Measurements from ENCODE around the gene SPATA33. TPM values are rescaled to one million over a fixed set of nuclear protein-coding genes. Genes with fewer than 3 reads are reported as not detected.

SPATA33 gene
- polyA plus RNA-seq, 2 of the 4 experiments (the other 2 are of a cell fraction), result 6.1 to 12.1 TPM

- FAIRE-seq (no peak), ATAC-seq (no peak), DNase-seq (ENCODE audit: low read depth in 1 of 2, low spot score in 1 of 2) (no peak)
- no peaks in the 10 kb centered on the region for H3K9me3 ChIP-seq
- no peak overlapping the region for H3K4me3 ChIP-seq
- TF ChIP-seq CHD4 (IDR thresholded peaks at IDR 0.05; ENCODE audit: borderline replicate concordance), result no peak
- no peak for TF ChIP-seq FOXS1 (CRISPR knock-in tag; IDR thresholded peaks at IDR 0.05)
- no peak for TF ChIP-seq GATA3 (IDR thresholded peaks at IDR 0.05; ENCODE audit: borderline replicate concordance)
- H3K4me2 ChIP-seq, result no peak overlapping the region
- POLR2A ChIA-PET, result no interaction called here
- CTCF ChIA-PET, result interaction anchor here (0.6 to 5.9 kb wide), 3 partner anchors 11 to 36 kb away, joined by 4 to 35 read pairs (median 15); no protein-coding TSS in a partner anchor
- peaks cover 8% of the 10 kb centered on the region; the same call in 2 of the 3 replicates for H3K4me1 ChIP-seq
- WGBS (ENCODE audit: missing lambda C conversion rate), result 92% methylated on average over 14 of the region's 15 CpGs
- H3K27ac ChIP-seq, result no peak overlapping the region
Observed at GRCh38 chr16:89651584-89651983, 6.1 kb upstream of the SPATA33 start.

GRCh38 chr16:89653656-89654295, 3.9 kb upstream of the SPATA33 start:
- 88% methylated on average over 10 of the region's 10 CpGs for WGBS (ENCODE audit: missing lambda C conversion rate)
- FAIRE-seq (no peak), DNase-seq (ENCODE audit: low read depth in 1 of 2, low spot score in 1 of 2) (no peak), ATAC-seq (no peak)
- ChIA-PET POLR2A (no interaction called here), CTCF (interaction anchor here (1.0 to 5.9 kb wide), 5 partner anchors 13 to 80 kb away, joined by 3 to 35 read pairs (median 3); no protein-coding TSS in a partner anchor)
- no peak overlapping the region for H3K4me3 ChIP-seq
- peaks cover 11% of the 10 kb centered on the region for H3K4me1 ChIP-seq
- H3K4me2 ChIP-seq, result no peak overlapping the region
- TF ChIP-seq SMC3 (IDR thresholded peaks at IDR 0.05) (no peak), ZNF302 (CRISPR knock-in tag; IDR thresholded peaks at IDR 0.05) (no peak), NPAS2 (CRISPR knock-in tag; IDR thresholded peaks at IDR 0.05; ENCODE audit: borderline replicate concordance) (no peak), MAZ (IDR thresholded peaks at IDR 0.05; ENCODE audit: borderline replicate concordance, low read depth, low read length) (no peak), MYC (IDR thresholded peaks at IDR 0.05; ENCODE audit: borderline replicate concordance, low read length) (no peak), RCOR1 (IDR thresholded peaks at IDR 0.05; ENCODE audit: low read depth, low read length) (no peak), NFE2L2 (conservative IDR thresholded peaks at IDR 0.05; ENCODE audit: low read length) (no peak), ZC3H11A (IDR thresholded peaks at IDR 0.05) (no peak), HDAC2 (IDR thresholded peaks at IDR 0.05) (no peak)
- H3K27ac ChIP-seq, result no peak overlapping the region
- H3K9me3 ChIP-seq, result no peaks in the 10 kb centered on the region

- Histone ChIP-seq H3K27ac (no peak overlapping the region), H3K4me3 (no peak overlapping the region), H3K4me2 (no peak overlapping the region), H3K4me1 (peaks cover 16% of the 10 kb centered on the region), H3K9me3 (no peaks in the 10 kb centered on the region)
- POLR2A ChIA-PET, result no interaction called here
- WGBS (ENCODE audit: missing lambda C conversion rate), result 94% methylated on average over 10 of the region's 10 CpGs
- FAIRE-seq (no peak), ATAC-seq (no peak), DNase-seq (ENCODE audit: low read depth in 1 of 2, low spot score in 1 of 2) (no peak)
- no peak for TF ChIP-seq SREBF2 (IDR thresholded peaks at IDR 0.05)
- no peak for TF ChIP-seq CBX8 (IDR thresholded peaks at IDR 0.05)
- no peak for TF ChIP-seq ATOH8 (CRISPR knock-in tag; IDR thresholded peaks at IDR 0.05; ENCODE audit: low read depth)
- TF ChIP-seq MAZ (IDR thresholded peaks at IDR 0.05; ENCODE audit: borderline replicate concordance, low read depth, low read length), result no peak
- TF ChIP-seq BHLHE40 (IDR thresholded peaks at IDR 0.05; ENCODE audit: low read depth, low read length), result no peak
- TF ChIP-seq EHMT2 (IDR thresholded peaks at IDR 0.05; ENCODE audit: low read depth), result no peak
- TF ChIP-seq JUN (IDR thresholded peaks at IDR 0.05), result no peak
- TF ChIP-seq ZFP36 (IDR thresholded peaks at IDR 0.05; ENCODE audit: borderline replicate concordance, partially characterized antibody), result no peak
- no peak for TF ChIP-seq ZC3H11A (IDR thresholded peaks at IDR 0.05)
- no peak for TF ChIP-seq MAFK (IDR thresholded peaks at IDR 0.05; ENCODE audit: partially characterized antibody)
- no peak for TF ChIP-seq FOXS1 (CRISPR knock-in tag; IDR thresholded peaks at IDR 0.05)
- no peak for TF ChIP-seq PHF8 (IDR thresholded peaks at IDR 0.05; ENCODE audit: borderline replicate concordance, low read depth)
- no peak for TF ChIP-seq CEBPB (IDR thresholded peaks at IDR 0.05)
- TF ChIP-seq RCOR1 (IDR thresholded peaks at IDR 0.05; ENCODE audit: low read depth, low read length), result no peak
- TF ChIP-seq NFE2L2 (conservative IDR thresholded peaks at IDR 0.05; ENCODE audit: low read length), result no peak
- no peak for TF ChIP-seq HOXB13 (CRISPR knock-in tag; IDR thresholded peaks at IDR 0.05; ENCODE audit: low read depth)
- TF ChIP-seq CBX2 (IDR thresholded peaks at IDR 0.05; ENCODE audit: borderline replicate concordance, low read depth), result no peak
- TF ChIP-seq E2F6 (IDR thresholded peaks at IDR 0.05; ENCODE audit: borderline replicate concordance, low read depth), result no peak
- no peak for TF ChIP-seq RAD21 (conservative IDR thresholded peaks at IDR 0.05 in 1 of 2, IDR thresholded peaks at IDR 0.05 in 1 of 2)
- CTCF ChIA-PET, result interaction anchor here (0.6 to 1.1 kb wide), 2 partner anchors 15 to 216 kb away, joined by 4 read pairs; no protein-coding TSS in a partner anchor
Observed at GRCh38 chr16:89655062-89655643, 2.5 kb upstream of the SPATA33 start.

All from A549 (cell line).